ENCODE results near the gene BCOR. TPM values are rescaled to one million over a fixed set of nuclear protein-coding genes. Genes with fewer than 3 reads are reported as not detected.

BCOR gene
- total RNA-seq, 1 experiment from 2014 or later = 134 TPM

GRCh38 chrX:40055495-40055894, 42.3 kb downstream of the BCOR start:
- Histone ChIP-seq H2BK20ac (ENCODE audit: low read depth, low read length, poor library complexity, severe bottlenecking) (no peak overlapping the region), H3K79me1 (ENCODE audit: insufficient read depth, low read depth, low read length, poor library complexity, severe bottlenecking) (no peaks in the 10 kb centered on the region), H3K14ac (ENCODE audit: insufficient read depth, low read length) (no peak overlapping the region), H2BK5ac (ENCODE audit: insufficient read length, low read length) (no peak overlapping the region), H3K9me3 (ENCODE audit: control insufficient read depth, low read depth, low read length) (peaks cover 29% of the 10 kb centered on the region), H3K27me3 (ENCODE audit: insufficient read depth, low read length) (no peaks in the 10 kb centered on the region), H3K4ac (ENCODE audit: low read depth, low read length) (no peak overlapping the region), H3T11ph (ENCODE audit: low read length) (no peak overlapping the region), H2BK15ac (ENCODE audit: low read depth, low read length) (no peak overlapping the region), H4K91ac (ENCODE audit: insufficient read length, low read depth, low read length) (no peak overlapping the region), H3K4me2 (ENCODE audit: insufficient read depth, insufficient read length, low read length) (no peak overlapping the region), H2AK5ac (ENCODE audit: insufficient read length, low read length) (no peak overlapping the region), H4K5ac (ENCODE audit: insufficient read length, low read depth, low read length) (no peak overlapping the region), H3K56ac (ENCODE audit: insufficient read length, low read depth, low read length) (no peak overlapping the region), H3K79me2 (ENCODE audit: insufficient read depth, low read length) (no peaks in the 10 kb centered on the region), H4K20me1 (ENCODE audit: control insufficient read depth, insufficient read depth, insufficient read length) (peaks cover 3% of the 10 kb centered on the region), H3K27ac (ENCODE audit: insufficient read length, low read depth, low read length) (no peak overlapping the region), H3K23ac (ENCODE audit: insufficient read length, low read depth, low read length) (no peak overlapping the region), H4K8ac (replicated peaks; ENCODE audit: insufficient read length, low read depth, low read length) (no peak overlapping the region), H2BK12ac (ENCODE audit: insufficient read length, low read depth, low read length) (no peak overlapping the region), H2AFZ (ENCODE audit: low read length) (no peak overlapping the region), H3K9ac (ENCODE audit: extremely low read depth, insufficient read length, low read length) (no peak overlapping the region), H3K18ac (ENCODE audit: insufficient read length, low read depth, low read length) (no peak overlapping the region), H2BK120ac (ENCODE audit: low read depth, low read length, poor library complexity, severe bottlenecking) (no peak overlapping the region), H3K23me2 (ENCODE audit: insufficient read length, low read depth, low read length, poor library complexity, severe bottlenecking) (no peaks in the 10 kb centered on the region), H3K4me1 (ENCODE audit: insufficient read depth, low read length) (peaks cover 2% of the 10 kb centered on the region)
- no peak overlapping the region for H3K4me3 Mint-ChIP-seq
- no CpG with 5 or more reads among the region's 6 CpGs for WGBS (ENCODE audit: extremely low coverage, insufficient read length, low lambda C conversion rate)
- peaks cover 79 to 100% (median 84%) of the 10 kb centered on the region in 3 experiments for H3K36me3 Mint-ChIP-seq (ENCODE audit: insufficient read depth in 1 of 3, low read depth in 3 of 3)
- H3K27ac Mint-ChIP-seq = no peak overlapping the region
- TF ChIP-seq CTCF (conservative IDR thresholded peaks at IDR 0.05) = no peak
- H3K9me3 Mint-ChIP-seq = peaks cover 69 to 82% of the 10 kb centered on the region in 2 experiments
- H3K4me1 Mint-ChIP-seq = peaks cover 0 to 1% of the 10 kb centered on the region in 2 experiments; a peak in 3 of 4 replicates
- H3K27me3 Mint-ChIP-seq (ENCODE audit: low read depth) = no peaks in the 10 kb centered on the region
- DNase-seq = no peak

Measured in H9 (cell line).